OCI-LY7 (cell line): ENCODE measurements around the gene INPP4A. TPM values are rescaled to one million over a fixed set of nuclear protein-coding genes. Genes with fewer than 3 reads are reported as not detected.

Source experiments
- BruUV-seq: library from RNA; stranded (reverse); fragments of 400-500 nt; replicated peaks from 2 replicates; lab custom pipeline; 2021; lab: Mats Ljungman, UMichigan
- CTCF ChIA-PET: fragments of 300-600 bp; sonication (Branson Sonifier 250); formaldehyde crosslinking; loops from one replicate; lab custom pipeline; 2022; ENCODE audit warnings: antibody characterized with exemption; ENCODE audit not compliant: unreplicated experiment; lab: Charles Lee
- POLR2A ChIA-PET: fragments of 300-600 bp; sonication (Branson Sonifier 250); formaldehyde crosslinking; loops from one replicate; lab custom pipeline; 2022; ENCODE audit warnings: antibody characterized with exemption; lab: Charles Lee
- DNase-seq: peaks from one replicate; pipeline ENCODE4 v3.0.0-alpha.2; 2015; ENCODE audit warnings: low spot score
- H2AFZ ChIP-seq: fragments of 200-600 bp; sonication (generic), shearing (Covaris generic); 2 replicates; pipeline ENCODE4 v1.6.1; 2014; ENCODE audit warnings: mild to moderate bottlenecking, antibody characterized with exemption, low read length, moderate library complexity
- H3K27ac ChIP-seq: fragments of 200-600 bp; sonication (generic); 2 replicates; pipeline ENCODE4 v1.5.1; 2014; ENCODE audit warnings: mixed run types, low read depth, mild to moderate bottlenecking, moderate library complexity, low read length, inconsistent platforms; ENCODE audit not compliant: poor library complexity, severe bottlenecking
- H3K36me3 ChIP-seq: fragments of 200-600 bp; sonication (generic); 2 replicates; pipeline ENCODE4 v1.6.1; 2014; ENCODE audit warnings: mild to moderate bottlenecking, antibody characterized with exemption, low read length, moderate library complexity, mixed read lengths; ENCODE audit not compliant: insufficient read depth
- H3K4me1 ChIP-seq: fragments of 200-600 bp; sonication (generic); 2 replicates; pipeline ENCODE4 v1.5.1; 2014; ENCODE audit warnings: mild to moderate bottlenecking, low read length; ENCODE audit not compliant: insufficient read depth, poor library complexity, severe bottlenecking
- H3K4me2 ChIP-seq: fragments of 200-600 bp; sonication (generic); 2 replicates; pipeline ENCODE4 v1.6.1; 2014; ENCODE audit warnings: mild to moderate bottlenecking, low read length
- H3K4me3 ChIP-seq: fragments of 200-600 bp; sonication (generic); 2 replicates; pipeline ENCODE4 v1.5.1; 2014; ENCODE audit warnings: mild to moderate bottlenecking, low read depth, low read length; ENCODE audit not compliant: poor library complexity, severe bottlenecking
- H3K79me2 ChIP-seq: fragments of 200-600 bp; sonication (generic); 2 replicates; pipeline ENCODE4 v1.6.1; 2016; ENCODE audit warnings: low read depth, mild to moderate bottlenecking, low read length, moderate library complexity, mixed read lengths; ENCODE audit not compliant: insufficient read depth
- H3K9me2 ChIP-seq: fragments of 200-600 bp; sonication (generic); 2 replicates; pipeline ENCODE4 v1.6.1; 2016; ENCODE audit warnings: mild to moderate bottlenecking, low read length, mixed read lengths; ENCODE audit not compliant: insufficient read depth
- H3K9me3 ChIP-seq: fragments of 200-600 bp; sonication (generic); 2 replicates; pipeline ENCODE4 v1.6.1; 2014; ENCODE audit warnings: mild to moderate bottlenecking, mixed run types, low read length, mixed read lengths
- H4K20me1 ChIP-seq: fragments of 200-600 bp; sonication (generic); 2 replicates; pipeline ENCODE4 v1.6.1; 2014; ENCODE audit warnings: mild to moderate bottlenecking, antibody characterized with exemption, low read length, moderate library complexity, mixed read lengths; ENCODE audit not compliant: insufficient read depth
- EZH2phosphoT487 ChIP-seq: fragments of 200-600 bp; sonication (generic); IDR thresholded peaks from 2 replicates; pipeline ENCODE4 v1.6.1; 2018; ENCODE audit warnings: low read depth, borderline replicate concordance, mild to moderate bottlenecking, mixed run types, antibody characterized with exemption, low read length, moderate library complexity, mixed read lengths
- intact Hi-C: fragments of 100-400 bp; cut with micrococcal nuclease; formaldehyde crosslinking; loops from one replicate; pipeline ENCODE4 v1.10.0; 2022; ENCODE audit not compliant: unreplicated experiment
- total RNA-seq, 2 experiments: library from RNA; depleted of rRNA in 1 of 2; stranded (reverse); fragments of >200 nt in 1 of 2; shearing (Covaris generic) in 1 of 2; gene quantifications; 2 replicates each; pipeline ENCODE4 v1.2.3, GENCODE V29; 2014 to 2022
- TF ChIP-seq, protein P1 (sequence below): fragments of 200-600 bp; sonication (generic); conservative IDR thresholded peaks from 2 replicates; pipeline ENCODE4 v1.5.1; 2014; ENCODE audit warnings: mild to moderate bottlenecking, antibody characterized with exemption, low read length, moderate library complexity, mixed read lengths

INPP4A gene
- total RNA-seq, 2 experiments from 2014 or later = 28.5 to 28.6 TPM

DNA sequence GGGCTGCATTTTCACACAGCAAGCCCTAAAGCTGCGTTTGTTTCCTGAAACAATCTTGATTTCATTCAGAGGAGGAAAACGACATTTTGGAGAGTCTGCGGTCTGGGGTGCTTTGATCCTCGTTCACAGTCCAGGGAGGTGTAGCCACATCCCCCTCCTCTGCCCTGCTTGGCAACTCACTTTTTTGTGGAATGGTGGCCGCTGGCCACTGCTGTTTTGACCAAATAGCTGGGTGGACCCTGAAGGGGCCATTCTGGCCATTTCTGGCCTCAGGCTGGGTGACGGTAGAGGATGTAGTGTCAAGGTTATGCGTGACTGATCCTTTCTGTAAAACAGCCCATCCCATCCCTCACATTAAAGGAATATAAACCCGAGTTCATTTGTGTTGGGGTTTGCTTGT is 62.2 kb downstream of the INPP4A start:
- CTCF ChIA-PET = no interaction called here
- no peak for DNase-seq
- no peaks in the 10 kb centered on the region for H3K4me1 ChIP-seq

DNA sequence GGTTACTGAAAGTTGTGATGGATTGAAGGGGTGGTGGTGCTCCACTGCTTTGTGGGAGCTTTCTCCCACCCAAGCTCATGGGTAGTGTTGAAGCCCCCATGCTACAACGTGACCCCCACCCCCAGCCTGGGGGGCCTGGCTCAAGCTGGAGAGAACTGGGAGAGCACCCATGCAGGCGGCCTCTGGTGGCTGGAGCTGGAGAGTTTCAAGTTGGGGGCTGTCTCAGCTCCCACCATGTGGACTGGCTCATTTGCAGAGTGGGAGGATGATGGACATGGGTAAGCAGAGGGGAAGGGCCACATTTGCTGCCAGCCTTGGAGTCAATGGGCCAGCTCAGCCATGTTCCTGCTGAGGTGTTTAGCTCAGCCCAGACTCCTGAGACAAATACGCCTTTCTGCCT is 62.8 kb downstream of the INPP4A start:
- DNase-seq = no peak
- intact Hi-C loops = no loop called here
- no peak overlapping the region for H3K4me2 ChIP-seq

More for the DNA sequence above, 62.2 kb downstream of the INPP4A start:
- POLR2A ChIA-PET = interaction anchor here (1.1 kb wide), 1 partner anchor 19 kb away, joined by 3 read pairs; no protein-coding TSS in a partner anchor
- Histone ChIP-seq H3K4me3 (no peak overlapping the region), H3K79me2 (no peaks in the 10 kb centered on the region), H3K9me3 (no peaks in the 10 kb centered on the region), H4K20me1 (no peaks in the 10 kb centered on the region), H3K4me2 (no peak overlapping the region), H3K27ac (no peak overlapping the region), H2AFZ (no peak overlapping the region), H3K36me3 (no peaks in the 10 kb centered on the region), H3K9me2 (no peaks in the 10 kb centered on the region)
- intact Hi-C loops = no loop called here
- BruUV-seq = no TSS peak
- TF ChIP-seq EZH2phosphoT487 = no peak
- TF ChIP-seq, protein P1, sequence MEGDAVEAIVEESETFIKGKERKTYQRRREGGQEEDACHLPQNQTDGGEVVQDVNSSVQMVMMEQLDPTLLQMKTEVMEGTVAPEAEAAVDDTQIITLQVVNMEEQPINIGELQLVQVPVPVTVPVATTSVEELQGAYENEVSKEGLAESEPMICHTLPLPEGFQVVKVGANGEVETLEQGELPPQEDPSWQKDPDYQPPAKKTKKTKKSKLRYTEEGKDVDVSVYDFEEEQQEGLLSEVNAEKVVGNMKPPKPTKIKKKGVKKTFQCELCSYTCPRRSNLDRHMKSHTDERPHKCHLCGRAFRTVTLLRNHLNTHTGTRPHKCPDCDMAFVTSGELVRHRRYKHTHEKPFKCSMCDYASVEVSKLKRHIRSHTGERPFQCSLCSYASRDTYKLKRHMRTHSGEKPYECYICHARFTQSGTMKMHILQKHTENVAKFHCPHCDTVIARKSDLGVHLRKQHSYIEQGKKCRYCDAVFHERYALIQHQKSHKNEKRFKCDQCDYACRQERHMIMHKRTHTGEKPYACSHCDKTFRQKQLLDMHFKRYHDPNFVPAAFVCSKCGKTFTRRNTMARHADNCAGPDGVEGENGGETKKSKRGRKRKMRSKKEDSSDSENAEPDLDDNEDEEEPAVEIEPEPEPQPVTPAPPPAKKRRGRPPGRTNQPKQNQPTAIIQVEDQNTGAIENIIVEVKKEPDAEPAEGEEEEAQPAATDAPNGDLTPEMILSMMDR = no peak

More for the DNA sequence above, 62.8 kb downstream of the INPP4A start:
- H3K4me1 ChIP-seq = no peaks in the 10 kb centered on the region
- ChIA-PET CTCF (no interaction called here), POLR2A (interaction anchor here (1.1 kb wide), 1 partner anchor 19 kb away, joined by 3 read pairs; no protein-coding TSS in a partner anchor)
- H3K79me2 ChIP-seq = no peaks in the 10 kb centered on the region
- H4K20me1 ChIP-seq = no peaks in the 10 kb centered on the region
- no peaks in the 10 kb centered on the region for H3K9me3 ChIP-seq
- no peak overlapping the region for H3K4me3 ChIP-seq
- TF ChIP-seq, protein P1 = peak; percentile 26; the same call in 1 of the 2 replicates
- no peak for TF ChIP-seq EZH2phosphoT487
- H2AFZ ChIP-seq = no peak overlapping the region
- H3K36me3 ChIP-seq = no peaks in the 10 kb centered on the region
- H3K27ac ChIP-seq = no peak overlapping the region
- BruUV-seq = no TSS peak
- H3K9me2 ChIP-seq = no peaks in the 10 kb centered on the region
